ENCODE results near the gene WNT6. TPM values are rescaled to one million over a fixed set of nuclear protein-coding genes. Genes with fewer than 3 reads are reported as not detected.

Gene WNT6
- total RNA-seq, 2 experiments from 2014 or later: not detected

DNA sequence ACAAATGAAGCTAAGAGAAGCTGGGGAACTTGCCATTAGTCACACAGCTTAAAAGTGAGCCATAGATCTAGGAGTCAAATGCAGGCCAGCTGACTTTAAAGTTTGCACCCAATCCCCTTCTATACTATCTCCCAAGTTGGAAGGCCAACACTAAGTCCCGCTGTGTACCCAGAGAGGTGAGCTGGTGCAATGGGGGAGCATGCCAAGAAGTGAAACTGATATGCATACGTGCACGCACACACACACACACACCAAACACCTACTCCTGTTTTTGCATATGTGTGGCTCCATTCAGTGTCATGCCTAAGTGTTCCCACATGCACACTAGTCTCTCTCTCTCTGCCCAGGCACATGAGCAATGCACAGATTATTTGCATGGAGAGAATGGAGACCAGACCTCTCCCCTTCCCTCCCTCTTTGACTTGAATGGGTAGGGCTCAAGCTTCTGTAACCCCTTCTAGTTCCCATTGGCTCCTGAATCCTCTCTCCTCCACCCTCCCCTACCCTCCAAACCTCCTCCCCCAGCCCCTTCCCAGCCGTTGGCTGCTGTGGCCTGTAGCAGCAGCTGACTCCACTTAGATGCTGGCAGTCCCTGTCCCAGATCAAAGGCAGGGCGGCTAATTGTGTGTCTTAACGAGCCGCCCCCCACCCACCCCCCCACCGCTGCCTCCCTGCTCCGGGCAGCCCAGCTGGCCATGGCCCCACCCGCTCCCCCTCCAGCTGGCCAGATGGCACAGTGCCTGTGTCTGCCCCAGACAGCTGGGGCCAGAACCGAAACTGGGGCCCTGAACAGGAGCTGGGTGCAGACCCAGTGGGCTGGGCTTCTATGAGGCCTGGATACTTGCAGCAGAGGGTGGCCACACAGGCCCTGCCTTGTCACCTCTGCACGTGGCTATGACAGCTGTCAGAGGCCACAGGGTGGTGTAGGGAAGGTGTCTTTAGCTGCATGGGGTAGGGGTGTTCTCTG, 26.7 kb downstream of the WNT6 start:
- H3K27ac Mint-ChIP-seq: no peak overlapping the region
- POLR2A ChIA-PET: interaction anchor here (1.8 kb wide), 1 partner anchor 10 kb away, joined by 9 read pairs; no protein-coding TSS in a partner anchor

DNA sequence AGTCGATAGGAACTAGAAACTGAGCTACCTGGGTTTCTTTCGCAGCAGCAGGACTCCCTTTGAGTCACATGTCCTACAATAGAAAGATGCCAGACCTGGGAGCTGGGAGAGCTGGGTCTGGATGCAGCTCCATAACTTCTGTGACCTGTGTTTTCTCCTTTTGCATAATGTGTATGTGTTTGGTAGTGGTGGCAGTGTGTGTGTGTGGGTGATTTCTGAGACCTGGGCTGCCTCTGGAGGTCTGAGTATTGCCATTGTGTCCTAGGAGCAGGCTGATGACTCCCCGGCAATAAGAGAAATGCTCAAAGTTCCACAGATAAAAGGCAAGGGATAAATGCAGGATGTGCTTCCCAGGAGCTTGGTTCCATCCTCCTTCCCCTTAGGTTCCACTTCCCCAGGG, 27.5 kb downstream of the WNT6 start:
- ChIA-PET CTCF (interaction anchor here (1.1 to 6.4 kb wide), 7 partner anchors 10 to 177 kb away, joined by 3 to 76 read pairs (median 4); partner anchors contain the start of gene TTLL4), POLR2A (interaction anchor here (1.3 to 1.8 kb wide), 2 partner anchors 9 to 11 kb away, joined by 4 to 9 read pairs; no protein-coding TSS in a partner anchor)
- Mint-ChIP-seq H3K27ac (no peak overlapping the region), H3K4me1 (peaks cover 12% of the 10 kb centered on the region), H3K4me3 (no peak overlapping the region), H3K9me3 (no peaks in the 10 kb centered on the region), H3K36me3 (ENCODE audit: low read depth) (no peaks in the 10 kb centered on the region), H3K27me3 (peaks cover 56% of the 10 kb centered on the region)
- no peak for DNase-seq

More for the DNA sequence above, 26.7 kb downstream of the WNT6 start:
- DNase-seq: no peak
- H3K4me3 Mint-ChIP-seq: no peak overlapping the region
- H3K27me3 Mint-ChIP-seq: peaks cover 58% of the 10 kb centered on the region
- CTCF ChIA-PET: interaction anchor here (1.1 to 6.4 kb wide), 3 partner anchors 9 to 144 kb away, joined by 3 to 76 read pairs (median 66); no protein-coding TSS in a partner anchor
- H3K36me3 Mint-ChIP-seq (ENCODE audit: low read depth): no peaks in the 10 kb centered on the region
- H3K9me3 Mint-ChIP-seq: no peaks in the 10 kb centered on the region
- H3K4me1 Mint-ChIP-seq: peaks cover 10% of the 10 kb centered on the region

DNA sequence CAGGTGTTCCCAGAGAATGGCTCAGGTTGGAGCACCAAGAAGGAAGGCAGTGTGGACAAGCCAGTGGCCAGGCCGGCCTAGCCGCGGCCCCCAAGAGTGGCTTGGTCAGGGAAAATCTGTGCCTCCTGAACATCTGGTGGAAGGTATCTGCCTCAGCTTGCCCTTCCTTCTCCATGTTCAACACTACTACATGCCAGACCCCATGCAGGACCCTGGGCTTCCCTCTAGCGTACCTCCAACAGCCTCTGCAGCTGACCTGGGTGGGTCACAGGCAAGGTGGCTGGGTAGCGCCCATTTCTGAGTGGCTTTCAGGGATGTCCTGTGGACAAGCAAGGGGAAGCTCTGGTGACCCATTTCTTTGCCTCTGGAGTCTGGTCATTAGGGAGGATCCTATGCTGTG, 28.7 kb downstream of the WNT6 start:
- CTCF ChIA-PET: interaction anchor here (0.6 to 6.4 kb wide), 6 partner anchors 10 to 585 kb away, joined by 3 to 76 read pairs (median 5); partner anchors contain the start of gene TTLL4
- peaks cover 14% of the 10 kb centered on the region for H3K4me1 Mint-ChIP-seq
- POLR2A ChIA-PET: no interaction called here
- no peak overlapping the region for H3K27ac Mint-ChIP-seq
- no peaks in the 10 kb centered on the region for H3K36me3 Mint-ChIP-seq (ENCODE audit: low read depth)
- H3K4me3 Mint-ChIP-seq: no peak overlapping the region
- H3K9me3 Mint-ChIP-seq: no peaks in the 10 kb centered on the region
- peaks cover 50% of the 10 kb centered on the region for H3K27me3 Mint-ChIP-seq
- DNase-seq: no peak

DNA sequence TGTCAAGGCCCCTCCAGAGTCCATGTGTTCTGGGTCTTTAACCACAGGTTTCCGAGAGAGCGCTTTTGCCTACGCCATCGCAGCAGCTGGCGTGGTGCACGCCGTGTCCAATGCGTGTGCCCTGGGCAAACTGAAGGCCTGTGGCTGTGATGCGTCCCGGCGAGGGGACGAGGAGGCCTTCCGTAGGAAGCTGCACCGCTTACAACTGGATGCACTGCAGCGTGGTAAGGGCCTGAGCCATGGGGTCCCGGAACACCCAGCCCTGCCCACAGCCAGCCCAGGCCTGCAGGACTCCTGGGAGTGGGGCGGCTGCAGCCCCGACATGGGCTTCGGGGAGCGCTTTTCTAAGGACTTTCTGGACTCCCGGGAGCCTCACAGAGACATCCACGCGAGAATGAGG, 30.3 kb downstream of the WNT6 start:
- CTCF ChIA-PET: interaction anchor here (6.4 kb wide), 1 partner anchor 13 kb away, joined by 66 read pairs; no protein-coding TSS in a partner anchor
- H3K9me3 Mint-ChIP-seq: no peaks in the 10 kb centered on the region
- H3K27ac Mint-ChIP-seq: no peak overlapping the region
- peaks cover 23% of the 10 kb centered on the region for H3K4me1 Mint-ChIP-seq
- H3K36me3 Mint-ChIP-seq (ENCODE audit: low read depth): no peaks in the 10 kb centered on the region
- no peak overlapping the region for H3K4me3 Mint-ChIP-seq
- POLR2A ChIA-PET: no interaction called here
- peaks cover 56% of the 10 kb centered on the region for H3K27me3 Mint-ChIP-seq
- no peak for DNase-seq

DNA sequence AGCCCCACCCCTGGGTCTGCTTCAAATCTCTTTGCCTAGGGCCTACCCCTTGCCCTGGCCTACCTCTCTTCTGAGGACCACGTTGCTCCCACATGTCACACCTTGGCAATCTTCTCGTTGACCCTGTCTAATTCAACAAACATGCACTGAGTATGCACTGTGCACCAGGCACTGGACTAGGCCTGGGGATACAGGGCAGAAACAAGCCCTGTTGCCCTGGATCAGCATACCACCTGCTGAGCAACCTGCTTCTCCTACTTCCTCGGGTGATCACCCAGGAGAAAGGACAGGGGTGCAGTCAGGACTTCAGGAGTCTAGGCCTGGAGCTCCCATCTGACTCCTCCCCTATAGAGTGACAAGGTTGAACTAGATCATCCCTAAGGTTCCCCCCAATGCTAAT, 30.8 kb downstream of the WNT6 start:
- no peaks in the 10 kb centered on the region for H3K9me3 Mint-ChIP-seq
- H3K4me3 Mint-ChIP-seq: no peak overlapping the region
- POLR2A ChIA-PET: interaction anchor here (9.7 kb wide), 1 partner anchor 13 kb away, joined by 101 read pairs; the partner anchor contains the start of gene WNT10A
- CTCF ChIA-PET: interaction anchor here (6.4 kb wide), 1 partner anchor 13 kb away, joined by 66 read pairs; no protein-coding TSS in a partner anchor
- peaks cover 25% of the 10 kb centered on the region for H3K4me1 Mint-ChIP-seq
- no peaks in the 10 kb centered on the region for H3K36me3 Mint-ChIP-seq (ENCODE audit: low read depth)
- DNase-seq: no peak
- no peak overlapping the region for H3K27ac Mint-ChIP-seq
- H3K27me3 Mint-ChIP-seq: peaks cover 56% of the 10 kb centered on the region

DNA sequence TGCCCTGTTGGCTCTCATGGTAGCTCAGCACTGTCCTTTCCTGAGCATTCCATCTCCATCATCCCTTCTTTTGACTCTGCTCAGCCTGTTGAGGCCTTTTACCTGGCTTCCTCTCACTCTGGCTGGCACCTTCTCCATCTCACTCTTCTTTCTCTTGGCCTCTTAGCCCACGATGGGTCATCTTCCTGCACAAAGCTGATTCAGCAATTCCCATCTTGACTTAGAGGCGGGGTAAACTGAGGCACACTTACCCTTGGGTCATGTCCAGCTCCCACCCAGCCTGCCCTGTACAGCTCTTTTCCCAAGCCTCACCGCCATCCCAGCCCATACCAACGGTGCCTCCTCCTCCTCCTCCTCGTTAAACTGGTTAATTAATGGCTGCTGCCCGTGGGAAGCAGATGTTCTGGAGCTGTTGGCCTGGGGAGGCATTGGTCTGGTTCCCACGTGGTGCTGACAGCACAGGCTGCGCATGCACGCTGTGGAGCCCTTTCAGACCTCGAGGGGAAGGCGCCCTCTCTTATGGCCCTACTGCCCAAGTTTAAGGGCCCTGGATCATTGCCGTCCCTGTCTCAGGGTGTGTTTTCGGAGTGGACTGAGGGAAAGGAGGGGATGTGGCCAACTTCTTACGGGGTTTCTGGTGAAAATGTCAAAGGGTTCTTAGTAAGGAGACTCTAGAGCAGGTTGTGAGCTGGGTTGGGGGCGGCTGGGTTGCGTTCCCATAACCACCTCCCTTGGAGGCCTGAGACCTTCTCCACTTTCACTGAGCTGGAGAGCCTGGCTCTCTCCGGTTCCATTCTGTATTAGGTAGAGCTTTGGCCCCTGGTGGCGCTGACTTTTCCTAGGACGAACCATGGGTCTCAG, 31.9 kb downstream of the WNT6 start:
- Mint-ChIP-seq H3K4me1 (peaks cover 37% of the 10 kb centered on the region), H3K27me3 (peaks cover 61% of the 10 kb centered on the region), H3K4me3 (no peak overlapping the region)

DNA sequence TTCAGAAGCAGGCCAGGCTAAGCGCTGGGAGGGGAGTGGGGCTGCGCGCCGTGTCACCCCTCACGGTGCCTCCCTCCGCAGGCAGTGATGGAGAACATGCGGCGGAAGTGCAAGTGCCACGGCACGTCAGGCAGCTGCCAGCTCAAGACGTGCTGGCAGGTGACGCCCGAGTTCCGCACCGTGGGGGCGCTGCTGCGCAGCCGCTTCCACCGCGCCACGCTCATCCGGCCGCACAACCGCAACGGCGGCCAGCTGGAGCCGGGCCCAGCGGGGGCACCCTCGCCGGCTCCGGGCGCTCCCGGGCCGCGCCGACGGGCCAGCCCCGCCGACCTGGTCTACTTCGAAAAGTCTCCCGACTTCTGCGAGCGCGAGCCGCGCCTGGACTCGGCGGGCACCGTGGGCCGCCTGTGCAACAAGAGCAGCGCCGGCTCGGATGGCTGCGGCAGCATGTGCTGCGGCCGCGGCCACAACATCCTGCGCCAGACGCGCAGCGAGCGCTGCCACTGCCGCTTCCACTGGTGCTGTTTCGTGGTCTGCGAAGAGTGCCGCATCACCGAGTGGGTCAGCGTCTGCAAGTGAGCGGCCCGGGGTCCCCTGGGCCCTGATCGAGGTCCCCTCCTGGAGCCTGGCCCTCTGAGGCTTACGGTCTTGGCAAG, 33.2 kb downstream of the WNT6 start:
- ChIA-PET CTCF (interaction anchor here (0.5 to 10.1 kb wide), 8 partner anchors 9 to 402 kb away, joined by 3 to 387 read pairs (median 3); partner anchors contain the start of gene WNT10A), POLR2A (interaction anchor here (1.1 to 9.7 kb wide), 4 partner anchors 12 to 496 kb away, joined by 3 to 101 read pairs (median 12); partner anchors contain the start of gene WNT10A)
- peak overlapping the region; percentile 60 for H3K4me3 Mint-ChIP-seq
- peaks cover 41% of the 10 kb centered on the region for H3K4me1 Mint-ChIP-seq
- DNase-seq: peak; percentile 86
- H3K9me3 Mint-ChIP-seq: no peaks in the 10 kb centered on the region
- no peaks in the 10 kb centered on the region for H3K36me3 Mint-ChIP-seq (ENCODE audit: low read depth)
- peaks cover 56% of the 10 kb centered on the region for H3K27me3 Mint-ChIP-seq
- H3K27ac Mint-ChIP-seq: peak overlapping the region; percentile 28

More for the DNA sequence above, 31.9 kb downstream of the WNT6 start:
- H3K27ac Mint-ChIP-seq: no peak overlapping the region
- CTCF ChIA-PET: interaction anchor here (1.1 to 10.1 kb wide), 3 partner anchors 12 to 89 kb away, joined by 3 to 387 read pairs (median 3); partner anchors contain the start of gene WNT10A
- DNase-seq: no peak
- no peaks in the 10 kb centered on the region for H3K9me3 Mint-ChIP-seq
- POLR2A ChIA-PET: interaction anchor here (3.1 to 9.7 kb wide), 2 partner anchors 14 to 19 kb away, joined by 20 to 101 read pairs; partner anchors contain the start of gene WNT10A
- no peaks in the 10 kb centered on the region for H3K36me3 Mint-ChIP-seq (ENCODE audit: low read depth)

DNA sequence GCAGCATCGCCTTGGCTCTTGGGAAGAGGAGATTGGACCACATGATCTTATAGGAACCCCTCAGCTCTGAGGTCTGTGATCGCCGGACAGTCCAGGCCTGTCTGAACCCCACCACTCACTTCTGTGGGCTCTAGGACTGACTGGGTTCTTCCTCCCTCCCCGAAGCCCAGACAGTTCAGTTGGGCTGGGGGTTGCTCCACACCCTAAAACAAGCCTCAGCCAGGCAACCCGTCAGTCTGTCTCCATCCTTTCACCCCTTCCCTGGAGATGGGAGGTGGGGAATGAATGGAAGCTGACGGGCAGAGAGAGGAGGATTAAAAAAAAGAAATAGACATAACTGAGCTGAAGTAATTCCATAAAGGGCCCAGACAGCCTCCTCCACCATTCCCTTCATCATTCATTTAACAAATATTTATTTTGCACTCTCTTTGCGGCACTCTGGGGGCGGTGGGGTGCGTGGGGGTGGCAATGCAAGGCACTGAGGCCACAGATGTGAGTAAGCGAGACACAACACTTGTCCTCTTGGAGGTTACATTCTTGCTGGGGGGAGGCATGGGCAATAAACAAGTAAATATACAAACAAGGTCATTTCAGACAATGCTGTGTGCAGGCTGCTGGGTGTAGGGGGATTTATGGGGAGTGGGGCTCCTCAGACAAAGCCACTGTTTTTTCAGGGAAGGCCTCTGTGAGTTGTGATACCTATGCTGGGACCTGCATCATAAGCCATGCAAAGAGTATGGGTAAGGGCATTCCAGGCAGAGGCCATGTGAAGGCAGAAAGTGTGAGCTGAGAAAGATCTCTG, 33.9 kb downstream of the WNT6 start:
- Mint-ChIP-seq H3K36me3 (ENCODE audit: low read depth) (no peaks in the 10 kb centered on the region), H3K9me3 (no peaks in the 10 kb centered on the region), H3K27ac (peak overlapping the region; percentile 28), H3K27me3 (peaks cover 61% of the 10 kb centered on the region), H3K4me3 (peak overlapping the region; percentile 60), H3K4me1 (peaks cover 48% of the 10 kb centered on the region)
- no peak for DNase-seq
- CTCF ChIA-PET: interaction anchor here (1.1 to 10.1 kb wide), 4 partner anchors 16 to 401 kb away, joined by 3 to 387 read pairs (median 4); partner anchors contain the start of genes GLB1L, STK16 and WNT10A
- POLR2A ChIA-PET: interaction anchor here (1.1 to 9.7 kb wide), 4 partner anchors 11 to 497 kb away, joined by 3 to 101 read pairs (median 12); partner anchors contain the start of gene WNT10A

DNA sequence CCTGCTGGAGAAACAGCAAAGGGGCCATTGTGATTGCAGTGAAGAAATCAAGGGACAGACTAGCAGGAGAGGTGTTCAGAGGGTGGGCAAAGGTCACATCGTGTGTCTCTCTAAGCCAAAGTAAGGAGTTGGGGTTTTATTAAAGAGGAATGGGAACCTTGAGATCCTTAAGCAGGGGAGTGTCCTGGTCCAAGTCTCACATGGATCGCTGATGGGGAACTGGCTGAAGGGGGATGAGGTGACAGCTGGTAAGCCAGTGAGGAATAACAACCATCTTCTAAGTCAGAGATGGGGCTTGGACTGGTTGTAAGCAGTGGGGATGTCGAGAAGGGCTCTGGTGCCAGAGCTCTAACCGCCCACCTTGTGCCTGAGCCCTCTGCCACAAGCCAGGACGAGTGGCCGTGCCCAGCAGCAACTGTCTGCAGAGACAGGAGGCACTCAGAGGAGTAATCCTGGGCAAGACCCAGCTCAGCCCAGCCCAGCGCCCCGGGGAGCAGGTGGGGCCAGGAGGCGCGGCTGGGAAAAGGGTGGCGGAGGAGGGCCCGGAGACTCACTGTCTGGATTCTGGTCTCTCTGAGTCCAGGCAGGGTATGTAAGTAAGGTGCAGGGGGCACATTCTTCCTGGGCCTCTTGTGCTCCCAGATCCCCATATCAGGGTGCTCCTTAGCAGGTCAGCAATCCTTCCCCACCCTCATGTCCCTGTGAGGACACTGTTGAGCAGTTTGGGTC, 34.7 kb downstream of the WNT6 start:
- Mint-ChIP-seq H3K27ac (peak overlapping the region; percentile 25), H3K4me1 (peaks cover 50% of the 10 kb centered on the region), H3K4me3 (peak overlapping the region; percentile 60), H3K36me3 (ENCODE audit: low read depth) (no peaks in the 10 kb centered on the region), H3K27me3 (peaks cover 65% of the 10 kb centered on the region), H3K9me3 (no peaks in the 10 kb centered on the region)
- CTCF ChIA-PET: interaction anchor here (1.1 to 10.1 kb wide), 3 partner anchors 17 to 351 kb away, joined by 3 to 387 read pairs (median 6); partner anchors contain the start of genes GLB1L, STK16 and WNT10A
- POLR2A ChIA-PET: interaction anchor here (3.1 to 9.7 kb wide), 2 partner anchors 16 to 17 kb away, joined by 20 to 101 read pairs; partner anchors contain the start of gene WNT10A
- DNase-seq: no peak

DNA sequence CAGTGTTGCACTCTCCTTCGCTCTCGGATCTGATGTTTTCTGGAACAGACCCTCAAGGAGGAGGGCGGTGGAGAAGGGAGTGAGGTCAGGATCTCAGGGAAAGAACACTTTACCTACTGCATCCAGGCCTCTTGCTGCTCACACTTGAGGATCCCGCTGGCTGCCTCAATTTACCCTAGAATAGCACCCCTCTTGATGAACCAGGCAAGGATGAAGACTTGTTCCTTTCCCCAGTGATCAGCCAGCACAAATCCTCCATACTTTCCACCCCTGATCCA, 35.2 kb downstream of the WNT6 start:
- CTCF ChIA-PET: interaction anchor here (10.1 kb wide), 1 partner anchor 17 kb away, joined by 387 read pairs; the partner anchor contains the start of gene WNT10A
- Mint-ChIP-seq H3K9me3 (no peaks in the 10 kb centered on the region), H3K4me1 (peaks cover 50% of the 10 kb centered on the region), H3K27ac (no peak overlapping the region), H3K36me3 (ENCODE audit: low read depth) (no peaks in the 10 kb centered on the region), H3K27me3 (peaks cover 68% of the 10 kb centered on the region), H3K4me3 (no peak overlapping the region)
- DNase-seq: no peak
- POLR2A ChIA-PET: interaction anchor here (3.1 to 9.7 kb wide), 2 partner anchors 16 to 17 kb away, joined by 20 to 101 read pairs; partner anchors contain the start of gene WNT10A
